IPS-18c (cell line): ENCODE data around the gene GSDME.
"Not testable (repeated sequence)": the region's sequence is repeated elsewhere in the genome, so short reads cannot be mapped to it uniquely, and the experiment has no call there.

Experiments used
- H3K4me3 ChIP-seq: 2 replicates; pipeline ENCODE4 v1.7.0; 2013; ENCODE audit warnings: low read depth, mild to moderate bottlenecking, low read length, moderate library complexity; ENCODE audit not compliant: insufficient read depth
- H3K9me3 ChIP-seq: one replicate; pipeline ENCODE4 v1.6.1; 2013; ENCODE audit warnings: mild to moderate bottlenecking, low read length, moderate library complexity; ENCODE audit not compliant: control insufficient read depth, insufficient read depth

The GSDME gene

DNA sequence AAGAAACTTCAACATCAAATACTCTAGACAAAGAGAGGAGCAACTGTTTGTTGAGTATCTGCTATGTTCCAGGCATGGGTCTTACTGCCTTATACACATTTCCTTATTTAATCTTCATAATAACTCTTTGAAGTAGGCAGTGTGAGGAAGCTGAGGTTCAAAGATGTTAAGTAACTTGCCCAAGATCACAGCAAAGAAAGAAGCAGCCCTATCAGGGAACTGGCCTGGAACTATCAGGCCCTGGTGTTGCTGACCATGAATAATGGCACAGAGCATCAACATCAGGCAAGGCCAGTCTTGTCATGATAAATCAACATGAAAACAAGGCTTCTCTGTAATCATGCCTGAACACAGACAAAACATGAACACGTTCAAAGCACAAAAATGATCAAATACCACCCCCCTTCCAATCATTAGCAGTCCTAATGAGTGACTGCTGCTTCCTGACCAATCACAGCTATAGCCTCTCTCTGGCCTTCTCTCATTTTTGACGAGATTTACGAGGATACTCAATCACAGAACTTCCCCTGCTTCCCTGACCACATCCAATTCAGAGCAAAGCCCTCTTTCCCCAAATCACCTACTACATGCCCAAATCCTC lies 2.3 kb downstream of the GSDME start:
- H3K4me3 ChIP-seq: no peak overlapping the region

DNA sequence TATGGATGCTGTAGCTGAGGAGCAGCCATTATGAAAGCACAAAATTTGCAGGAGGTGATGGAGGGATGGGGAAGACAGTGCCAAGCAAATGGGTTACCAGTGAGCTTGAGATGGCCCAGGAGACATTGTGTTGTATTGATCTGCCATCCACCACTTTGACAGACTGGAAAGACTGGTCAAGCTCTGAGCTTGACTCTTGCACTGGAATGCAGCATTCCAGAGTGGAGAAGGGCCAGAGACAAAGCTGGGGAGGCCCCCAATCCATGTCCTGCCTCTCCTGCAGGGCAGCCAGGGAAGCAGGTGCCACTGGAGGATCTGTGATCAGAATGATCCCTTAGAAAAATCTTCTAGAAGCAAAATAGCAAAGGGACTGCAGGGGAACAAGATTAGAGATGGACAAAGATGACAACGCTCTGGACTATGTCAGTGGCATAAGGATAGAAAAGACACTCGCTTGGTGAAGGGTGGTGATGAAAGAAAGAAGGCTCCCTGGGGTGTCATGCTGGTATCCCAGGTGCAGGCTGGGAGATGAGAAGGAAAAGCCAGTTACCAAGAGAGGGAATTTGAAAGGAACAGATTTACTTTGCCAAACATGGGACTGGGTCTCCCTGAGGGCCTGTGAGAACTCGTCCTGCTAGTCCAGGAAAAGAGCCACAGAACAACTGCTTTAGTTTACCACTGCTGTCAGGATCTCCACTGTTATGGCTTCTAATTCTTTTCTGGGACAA lies 5.0 kb downstream of the GSDME start:
- H3K9me3 ChIP-seq: no peaks in the 10 kb centered on the region
- H3K4me3 ChIP-seq: no peak overlapping the region

More for the DNA sequence above, 2.3 kb downstream of the GSDME start:
- no peaks in the 10 kb centered on the region for H3K9me3 ChIP-seq

DNA sequence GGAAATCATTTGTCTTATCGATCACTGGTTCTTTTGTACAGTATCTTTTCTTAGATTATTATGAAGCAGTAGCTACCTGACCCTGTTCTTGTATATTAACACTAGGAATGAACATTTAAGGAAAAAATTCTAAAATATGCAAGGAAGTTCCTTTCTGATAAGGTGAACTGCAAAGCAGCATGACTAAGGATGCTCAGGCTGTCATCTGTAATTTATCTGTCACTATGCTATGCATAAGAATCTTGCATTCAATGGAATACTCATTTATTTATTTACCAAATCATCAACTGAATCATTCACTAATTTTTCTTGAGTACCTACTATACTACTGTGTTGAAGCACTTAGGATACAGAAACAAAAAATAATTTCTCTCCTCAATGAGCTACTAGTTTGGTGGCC lies 5.8 kb downstream of the GSDME start:
- no peaks in the 10 kb centered on the region for H3K9me3 ChIP-seq

DNA sequence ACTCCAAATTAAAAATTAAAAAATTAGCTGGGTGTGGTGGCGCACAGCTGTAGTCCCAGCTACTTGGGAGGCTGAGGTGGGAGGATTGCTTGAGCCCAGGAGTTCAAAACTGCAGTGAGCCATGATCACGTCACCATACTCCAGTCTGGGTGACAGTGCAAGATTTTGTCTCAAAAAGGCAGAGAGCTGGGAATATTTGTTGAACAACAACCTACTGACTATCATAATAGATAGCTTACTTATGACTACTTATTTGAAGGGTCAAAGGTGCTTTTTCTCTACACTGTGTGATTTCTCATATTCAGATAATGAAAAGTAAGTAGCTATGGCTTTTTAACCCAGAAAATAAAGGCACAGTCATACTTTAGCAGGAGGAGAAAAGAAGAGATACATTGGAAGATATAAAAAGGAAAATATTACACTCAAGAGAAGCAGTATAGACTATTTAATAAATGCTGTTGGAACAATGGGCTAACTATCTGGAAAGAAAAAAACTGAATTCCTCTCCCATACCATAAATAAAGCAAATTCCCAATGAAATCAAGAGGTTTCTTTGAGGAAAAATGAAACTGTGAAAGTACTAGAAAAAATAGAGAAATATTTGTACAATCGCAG lies 6.7 kb downstream of the GSDME start:
- Histone ChIP-seq H3K4me3 (no peak overlapping the region), H3K9me3 (no peaks in the 10 kb centered on the region)

More for the DNA sequence above, 5.8 kb downstream of the GSDME start:
- H3K4me3 ChIP-seq: no peak overlapping the region

DNA sequence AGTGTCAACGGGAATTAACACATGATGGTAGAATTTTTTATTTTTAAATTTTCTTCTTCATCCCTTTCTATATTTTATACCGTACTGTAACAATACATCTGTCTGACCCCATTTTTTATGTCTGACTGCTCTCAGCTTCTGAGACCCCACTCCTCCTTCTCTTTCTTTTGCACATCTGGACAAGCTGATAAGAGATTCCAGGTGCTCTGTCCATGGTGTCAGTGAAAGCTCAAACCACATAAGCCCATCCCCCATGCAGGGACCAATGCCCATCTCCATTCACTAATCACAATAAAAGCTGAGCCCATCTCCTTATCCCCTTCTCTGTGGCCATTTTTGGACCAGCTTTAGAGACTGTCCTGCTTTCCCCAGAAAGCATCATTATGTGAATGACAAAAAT lies 8.7 kb downstream of the GSDME start:
- Histone ChIP-seq H3K9me3 (no peaks in the 10 kb centered on the region), H3K4me3 (no peak overlapping the region)

DNA sequence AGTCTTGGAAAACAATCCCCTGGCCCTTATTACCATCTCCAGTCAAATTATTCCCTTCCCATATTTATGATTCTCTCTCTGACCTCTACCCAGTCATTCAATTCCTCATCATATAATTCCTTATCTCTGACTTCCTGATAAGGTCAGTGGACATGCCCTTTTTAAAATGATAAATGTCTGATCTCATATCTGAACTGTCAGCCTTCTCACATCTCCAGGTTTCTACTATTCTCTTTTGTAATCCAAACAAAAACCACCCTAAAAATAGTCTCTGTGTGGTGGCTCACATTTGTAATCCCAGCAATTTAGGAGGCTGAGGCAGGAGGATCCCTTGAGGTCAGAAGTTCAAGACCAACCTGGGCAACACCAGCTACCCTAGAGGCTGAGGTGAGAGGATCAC lies 11.9 kb downstream of the GSDME start:
- no peaks in the 10 kb centered on the region for H3K9me3 ChIP-seq
- H3K4me3 ChIP-seq: no peak overlapping the region

DNA sequence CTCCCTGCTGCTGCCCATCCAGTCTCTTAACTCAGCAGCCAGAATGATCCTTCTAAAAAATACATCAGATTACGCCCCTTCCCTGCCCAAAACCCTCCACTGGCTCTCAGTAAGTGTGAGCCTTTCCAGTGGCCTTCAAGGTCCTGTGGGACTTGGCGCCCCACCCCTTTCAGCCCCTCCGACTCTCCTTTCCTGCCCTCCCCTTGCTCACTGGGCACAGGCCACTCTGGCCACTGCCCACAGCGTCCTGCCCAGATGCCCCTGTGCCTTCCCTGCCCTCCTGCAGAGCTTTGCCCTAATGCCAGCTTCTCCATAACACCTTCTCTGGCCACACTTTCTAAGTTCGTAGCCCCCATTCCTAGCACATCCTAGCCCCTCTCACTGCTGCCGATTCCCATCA lies 13.8 kb downstream of the GSDME start:
- Histone ChIP-seq H3K4me3 (no peak overlapping the region), H3K9me3 (no peaks in the 10 kb centered on the region)

DNA sequence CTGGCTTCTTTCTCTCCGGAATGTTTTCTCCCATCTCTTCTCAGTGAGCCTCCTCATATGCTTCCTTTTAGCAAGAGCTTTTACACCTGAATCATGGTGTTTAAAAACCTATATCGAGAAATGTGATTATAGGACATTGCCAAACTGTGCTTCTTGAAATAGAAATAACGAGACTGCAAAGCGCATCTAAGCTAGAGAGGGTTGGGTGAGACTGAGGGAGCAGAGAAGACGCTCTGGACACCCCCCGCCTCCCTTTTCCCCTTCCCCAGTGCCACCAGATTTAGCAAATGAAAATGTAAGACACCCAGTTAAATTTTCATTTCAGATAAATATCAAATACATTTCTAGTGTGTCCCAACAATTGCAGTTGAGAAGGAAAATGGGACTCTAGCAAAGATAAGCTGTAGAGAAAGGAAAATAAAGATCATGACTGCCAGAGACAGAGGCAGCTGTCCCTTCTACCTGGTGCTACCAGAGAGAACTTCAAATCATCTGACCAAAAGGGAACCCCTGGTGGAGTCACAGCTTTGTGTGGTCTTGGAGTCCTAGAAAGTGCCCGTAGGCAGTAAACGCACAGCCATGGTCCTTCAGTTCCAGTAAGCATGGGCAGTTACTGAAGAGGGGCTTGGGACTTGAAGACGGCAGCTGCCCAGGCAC lies 14.6 kb downstream of the GSDME start:
- H3K4me3 ChIP-seq: no peak overlapping the region
- H3K9me3 ChIP-seq: no peaks in the 10 kb centered on the region

DNA sequence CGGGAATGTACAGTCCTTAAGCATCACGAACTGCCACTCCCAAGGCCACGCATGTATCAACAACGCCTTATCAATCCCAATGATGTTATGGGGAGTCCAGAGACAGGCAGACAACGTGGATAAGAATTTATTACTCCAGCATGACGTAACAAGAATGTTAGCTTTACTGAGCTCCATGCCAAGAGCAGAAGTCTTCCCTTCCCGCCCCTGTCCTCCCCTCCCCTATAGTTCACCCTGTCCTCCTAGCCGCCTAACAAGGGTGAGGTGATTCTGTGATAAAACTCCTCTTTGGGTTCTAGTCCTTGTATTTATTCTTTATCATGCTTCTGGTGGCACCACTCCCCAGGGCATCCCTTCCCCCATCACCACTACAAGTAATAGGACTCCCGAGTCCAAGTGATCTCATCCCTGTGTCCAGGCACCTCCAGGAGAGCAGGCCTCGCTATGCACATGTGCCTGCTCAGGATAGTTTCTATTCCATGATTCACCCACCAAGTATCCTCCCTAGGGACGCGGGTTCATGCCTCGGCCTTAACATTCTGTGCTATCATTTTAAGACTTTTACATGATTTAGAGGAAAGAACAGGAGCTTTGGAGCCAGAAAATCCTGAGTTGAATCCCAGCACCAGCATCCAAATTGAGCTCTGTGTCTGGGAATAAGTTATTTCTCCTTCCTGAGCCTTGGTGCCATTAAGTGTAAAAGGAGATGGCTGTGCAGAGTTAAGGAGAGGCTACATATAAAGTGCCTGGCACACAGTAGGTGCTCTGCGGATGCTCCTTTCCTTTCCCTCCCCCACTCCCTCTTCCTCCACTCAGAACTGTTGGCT lies 15.4 kb downstream of the GSDME start:
- Histone ChIP-seq H3K4me3 (no peak overlapping the region), H3K9me3 (no peaks in the 10 kb centered on the region)

DNA sequence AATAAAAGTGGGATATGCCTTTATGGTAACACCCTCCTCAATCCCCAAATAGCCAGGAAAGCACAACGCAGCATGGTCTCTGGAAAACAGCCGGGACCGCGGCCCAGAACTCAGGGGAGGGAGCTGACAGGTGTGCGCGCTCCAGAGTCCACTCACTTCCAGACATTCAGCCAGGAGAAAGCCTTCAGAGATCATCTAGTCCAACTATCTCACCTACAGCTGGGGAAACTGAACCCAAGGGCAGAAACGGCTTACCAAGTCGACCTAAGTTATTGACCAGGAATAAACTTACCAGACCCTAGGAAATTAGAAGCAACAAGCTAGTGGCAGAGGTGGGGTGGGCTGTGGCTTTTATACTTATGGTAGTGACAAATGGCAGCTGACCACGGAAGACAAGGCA lies 16.4 kb downstream of the GSDME start:
- no peaks in the 10 kb centered on the region for H3K9me3 ChIP-seq
- H3K4me3 ChIP-seq: no peak overlapping the region

DNA sequence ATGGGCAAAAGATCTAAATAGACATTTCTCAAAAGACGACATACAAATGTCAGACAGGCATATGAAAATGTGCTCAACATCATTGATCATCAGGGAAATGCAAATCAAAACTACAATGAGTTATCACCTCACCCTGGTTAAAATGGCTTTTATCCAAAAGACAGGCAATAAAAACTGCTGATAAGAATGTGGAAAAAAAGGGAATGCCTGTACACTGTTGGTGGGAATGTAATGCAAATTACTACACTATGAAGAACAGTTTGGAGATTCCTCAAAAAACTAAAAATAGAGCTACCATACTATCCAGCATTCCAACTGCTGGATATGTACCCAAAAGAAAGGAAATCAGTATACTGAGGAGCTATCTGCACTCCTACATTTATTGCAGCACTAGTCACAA lies 18.0 kb downstream of the GSDME start:
- H3K4me3 ChIP-seq: no peak overlapping the region
- no peaks in the 10 kb centered on the region for H3K9me3 ChIP-seq

DNA sequence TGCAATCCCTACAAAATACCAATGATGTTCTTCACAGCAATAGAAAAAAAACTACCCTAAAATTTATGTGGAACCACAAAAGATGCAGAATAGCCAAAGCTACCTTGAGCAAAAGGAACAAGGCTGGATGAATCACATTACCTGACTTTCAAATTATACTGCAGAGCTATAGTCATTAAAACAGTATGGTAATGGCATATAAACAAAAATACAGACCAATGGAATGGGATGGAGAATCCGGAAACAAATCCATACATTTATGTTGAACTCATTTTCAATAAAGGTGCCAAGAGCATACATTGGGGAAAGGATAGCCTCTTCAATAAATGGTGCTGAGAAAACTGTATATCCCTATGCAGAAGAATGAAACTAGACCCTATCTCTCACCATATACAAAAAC lies 18.7 kb downstream of the GSDME start:
- Histone ChIP-seq H3K9me3 (no peaks in the 10 kb centered on the region), H3K4me3 (no peak overlapping the region)

DNA sequence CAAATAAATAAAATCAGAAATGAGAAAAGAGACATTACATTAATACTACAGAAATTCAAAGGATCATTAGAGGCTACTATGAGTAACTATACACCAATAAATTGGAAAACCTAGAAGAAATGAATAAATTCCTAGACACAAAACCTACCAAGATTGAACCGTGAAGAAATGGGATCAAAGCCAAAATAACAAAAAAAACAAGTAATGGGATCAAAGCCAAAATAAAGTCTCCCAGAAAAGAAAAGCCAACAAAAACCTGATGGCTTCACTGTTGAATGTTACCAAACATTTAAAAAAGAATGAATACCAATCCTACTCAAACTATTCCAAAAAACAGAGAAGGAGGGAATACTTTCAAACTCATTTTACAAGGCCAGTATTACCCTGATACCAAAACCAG lies 20.0 kb downstream of the GSDME start:
- Histone ChIP-seq H3K9me3 (no peaks in the 10 kb centered on the region), H3K4me3 (no peak overlapping the region)

DNA sequence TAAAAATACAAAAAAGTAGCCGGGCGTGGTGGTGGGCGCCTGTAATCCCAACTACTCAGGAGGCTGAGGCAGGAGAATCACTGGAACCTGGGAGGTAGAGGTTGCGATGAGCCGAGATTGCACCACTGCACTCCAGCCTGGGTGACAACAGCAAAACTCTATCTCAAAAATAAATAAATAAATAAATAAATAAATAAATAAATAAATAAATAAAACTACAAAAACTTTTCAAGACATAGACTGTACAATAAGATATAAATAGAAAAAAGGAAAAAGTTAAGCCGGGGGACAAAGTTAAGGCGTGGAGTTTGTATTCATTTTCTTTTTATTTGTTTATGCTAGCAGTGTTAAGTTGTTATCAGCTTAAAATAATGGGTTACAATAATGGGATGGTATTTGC lies 21.7 kb downstream of the GSDME start:
- not testable (repeated sequence) for H3K4me3 ChIP-seq, H3K9me3 ChIP-seq

DNA sequence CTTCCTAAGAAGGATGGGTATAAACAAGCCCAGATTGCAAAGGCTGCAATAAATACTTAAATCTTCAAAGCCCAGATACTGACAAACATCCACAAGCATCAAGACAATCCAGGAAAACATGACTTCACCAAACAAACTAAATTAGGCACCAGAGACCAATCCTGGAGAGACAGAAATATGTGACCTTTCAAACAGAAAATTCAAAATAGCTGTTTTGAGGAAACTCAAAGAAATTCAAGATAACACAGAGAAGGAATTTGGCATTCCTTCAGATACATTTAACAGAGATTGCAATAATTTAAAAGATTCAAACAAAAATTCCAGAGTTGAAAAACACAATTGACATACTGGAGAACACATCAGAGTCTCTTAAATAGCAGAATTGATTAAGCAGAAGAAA lies 23.0 kb downstream of the GSDME start:
- Histone ChIP-seq H3K9me3 (no peaks in the 10 kb centered on the region), H3K4me3 (no peak overlapping the region)

DNA sequence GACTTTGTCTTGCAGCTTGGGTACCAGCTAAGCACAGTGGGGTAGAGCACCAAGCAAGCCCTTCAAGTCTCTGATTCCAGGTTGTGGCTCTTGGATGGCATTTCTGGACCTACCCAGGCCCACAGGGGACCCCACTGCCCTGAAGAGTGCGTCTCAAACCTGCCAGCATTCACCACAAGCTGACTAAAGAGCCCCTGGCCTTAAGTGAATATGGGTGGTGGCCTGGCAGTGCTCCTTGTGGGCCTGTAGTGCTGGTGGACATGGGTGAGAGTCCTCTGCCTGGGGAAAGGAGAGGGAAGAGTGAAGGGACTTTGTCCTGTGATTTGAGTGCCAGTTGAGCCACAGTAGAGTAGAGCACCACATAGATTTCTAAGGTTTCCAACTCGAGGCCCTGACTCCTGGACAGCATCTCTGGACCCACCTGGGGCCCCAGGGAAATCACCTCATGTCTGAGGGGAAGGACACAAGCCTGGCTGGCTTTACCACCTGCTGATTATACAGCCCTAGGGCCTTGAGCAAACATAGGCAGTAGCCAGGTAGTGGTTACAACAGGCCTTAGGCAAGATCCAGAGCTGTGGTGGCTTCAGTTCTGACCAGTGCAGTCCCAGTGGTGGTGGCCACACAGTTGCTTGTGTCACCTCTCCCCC lies 23.7 kb downstream of the GSDME start:
- no peak overlapping the region for H3K4me3 ChIP-seq
- no peaks in the 10 kb centered on the region for H3K9me3 ChIP-seq
